ENCODE results near the gene WIPF3.

The WIPF3 gene

DNA sequence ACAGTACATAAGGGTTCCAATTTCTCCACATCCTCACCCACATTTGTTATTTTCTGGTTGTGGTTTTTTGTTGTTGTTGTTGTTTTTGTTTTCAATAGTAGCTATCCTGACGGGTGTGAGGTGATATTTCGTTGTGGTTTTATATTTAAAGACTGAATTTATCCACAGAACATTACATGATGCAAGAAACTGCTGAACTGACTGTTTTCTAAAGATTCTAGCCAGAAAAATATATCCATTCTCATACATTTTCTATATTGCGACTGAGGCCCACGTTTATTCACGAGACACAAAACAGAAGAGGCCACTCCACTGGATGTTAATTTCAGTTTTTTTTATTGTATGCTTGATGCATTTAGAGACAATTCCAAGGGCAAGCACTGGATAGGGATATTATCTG lies 113.5 kb downstream of the WIPF3 start:
- DNase-seq = no peak

DNA sequence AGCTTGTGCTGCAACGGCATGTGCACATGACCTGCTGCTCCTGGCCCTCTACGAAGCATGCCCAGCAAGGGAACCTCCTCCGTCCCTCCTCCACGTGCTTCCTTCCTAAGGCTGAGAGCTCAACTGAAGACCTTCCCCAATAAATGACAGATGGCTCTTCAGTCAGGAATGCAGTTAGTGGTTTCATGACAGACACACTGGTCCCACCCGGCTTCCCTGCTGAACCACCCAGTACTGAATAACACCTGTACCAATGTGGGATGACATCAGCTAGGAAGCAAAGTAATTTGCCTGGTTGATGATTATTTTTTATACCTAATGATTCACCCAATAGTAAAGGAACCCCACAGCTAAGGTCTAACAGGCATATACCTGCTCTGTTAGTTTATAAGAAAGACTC lies 114.2 kb downstream of the WIPF3 start:
- DNase-seq = no peak

DNA sequence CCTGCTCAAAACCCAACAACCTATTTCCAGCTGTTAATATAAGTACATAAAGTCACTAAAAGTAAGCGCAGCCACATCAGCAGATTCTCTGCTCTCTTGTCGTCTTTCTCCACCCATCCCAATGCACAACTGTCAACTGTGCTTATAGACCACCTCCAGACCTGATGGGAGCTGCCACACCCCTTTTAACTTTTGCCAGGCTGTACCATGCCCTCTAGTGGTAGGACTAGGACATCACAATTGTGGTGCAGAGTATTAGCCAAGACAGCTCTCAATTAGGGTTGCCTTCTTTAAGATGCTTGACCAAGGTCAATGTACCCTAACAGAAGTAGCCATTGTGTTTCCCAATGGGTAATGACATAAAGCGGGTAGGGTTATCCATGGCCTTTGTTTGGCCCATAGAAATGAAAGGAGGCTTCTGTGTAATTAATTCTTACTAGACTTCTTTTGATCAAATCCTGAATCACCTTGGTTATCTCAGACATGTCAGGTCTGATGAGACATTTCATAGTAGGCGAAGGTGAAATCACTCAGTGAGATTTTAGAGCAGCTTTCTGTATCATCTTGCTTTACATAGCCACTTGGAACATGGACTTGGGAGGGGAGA lies 115.2 kb downstream of the WIPF3 start:
- DNase-seq = peak; percentile 43 to 50

DNA sequence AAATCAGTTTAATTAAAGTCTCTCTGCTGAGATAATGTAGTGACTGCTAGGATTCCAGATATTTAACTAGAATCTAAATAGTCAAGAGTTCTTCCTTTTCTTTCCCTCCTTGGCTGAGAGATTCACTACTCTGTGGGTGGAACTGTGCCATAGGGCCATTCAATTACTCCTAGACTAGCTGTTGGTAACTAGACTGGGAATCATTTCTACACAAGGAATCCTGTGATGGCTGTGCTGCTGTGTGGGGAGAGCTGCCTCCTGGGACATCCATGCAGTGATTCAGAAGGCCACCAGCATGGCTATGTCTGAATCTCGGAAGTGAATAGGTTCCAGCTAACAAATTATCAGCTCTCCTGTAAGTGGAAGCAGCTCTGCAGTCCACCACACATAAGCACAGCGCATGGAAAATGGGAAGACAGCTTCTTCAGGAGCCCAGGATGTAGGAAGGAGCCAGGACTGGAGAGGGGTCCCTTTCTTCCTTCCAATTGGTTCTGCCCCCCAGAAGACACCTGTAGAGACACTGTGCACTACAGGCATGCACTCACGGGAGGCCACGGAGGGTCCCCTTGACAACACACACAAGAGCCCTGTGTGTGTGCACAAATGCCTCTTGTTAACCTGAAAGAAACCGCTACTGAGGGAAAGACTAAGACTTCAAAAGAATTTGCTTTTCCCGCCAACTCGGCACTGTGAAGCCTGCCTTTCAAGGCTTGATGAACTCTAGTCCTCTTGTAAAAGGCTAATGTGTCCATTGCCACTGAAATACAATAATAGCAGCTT lies 116.8 kb downstream of the WIPF3 start:
- no peak for DNase-seq

DNA sequence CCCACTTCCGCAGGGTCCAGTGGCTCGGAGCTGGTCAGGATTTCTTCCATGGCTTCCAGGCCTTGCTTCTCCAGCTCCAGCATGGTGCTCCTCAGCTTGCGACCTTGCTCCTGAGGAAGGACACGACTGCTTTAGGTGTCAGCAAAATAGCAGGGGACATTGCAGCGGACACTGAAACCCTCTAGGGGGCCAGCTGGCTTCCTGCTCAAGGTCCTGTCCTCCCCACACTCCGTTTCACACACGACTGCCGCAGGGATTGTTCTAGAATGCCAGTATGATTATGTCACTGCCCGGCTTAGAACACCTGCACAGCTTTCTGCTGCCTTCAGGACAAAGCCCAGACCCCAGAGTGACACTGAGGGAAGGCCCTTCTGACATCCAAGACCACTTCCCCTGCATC lies 117.7 kb downstream of the WIPF3 start:
- DNase-seq = no peak

DNA sequence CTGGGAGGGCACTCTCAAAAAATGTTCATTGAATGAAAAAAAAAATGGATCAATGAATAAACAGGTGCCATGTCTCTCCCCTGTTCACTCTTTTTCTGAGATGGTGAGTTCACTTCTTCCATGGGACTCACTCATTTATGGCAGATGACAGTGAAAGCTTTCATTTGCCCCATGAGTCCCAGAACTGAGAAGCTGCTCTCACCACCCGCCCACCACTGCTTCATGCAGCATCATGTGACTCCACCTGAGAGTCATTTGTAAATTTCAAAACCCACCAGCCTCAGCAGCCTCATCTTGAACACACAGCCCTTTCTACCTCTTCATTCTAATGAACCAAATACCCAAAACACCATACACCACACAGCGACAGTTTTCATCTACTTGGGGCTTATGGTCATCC lies 118.4 kb downstream of the WIPF3 start:
- DNase-seq = no peak

DNA sequence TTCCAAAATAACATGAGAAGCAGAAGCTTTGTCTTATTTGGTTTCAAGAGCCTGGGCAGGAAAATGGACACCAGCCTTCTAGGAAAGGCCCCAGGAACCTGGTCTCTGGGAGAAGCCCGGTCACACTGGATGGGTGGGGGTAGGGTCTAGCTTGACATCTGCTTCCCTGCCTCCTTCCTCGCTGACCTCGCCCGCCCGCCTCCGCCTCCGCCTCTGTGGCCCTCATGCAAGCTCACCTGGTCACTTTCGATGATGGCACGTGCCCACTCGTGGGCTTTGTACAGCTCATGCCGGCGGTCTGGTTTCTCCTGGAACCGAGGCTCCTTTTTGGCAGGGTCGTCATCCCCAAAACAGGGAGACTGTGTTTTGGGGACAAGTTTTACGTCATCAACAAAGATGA lies 119.9 kb downstream of the WIPF3 start:
- DNase-seq = no peak

DNA sequence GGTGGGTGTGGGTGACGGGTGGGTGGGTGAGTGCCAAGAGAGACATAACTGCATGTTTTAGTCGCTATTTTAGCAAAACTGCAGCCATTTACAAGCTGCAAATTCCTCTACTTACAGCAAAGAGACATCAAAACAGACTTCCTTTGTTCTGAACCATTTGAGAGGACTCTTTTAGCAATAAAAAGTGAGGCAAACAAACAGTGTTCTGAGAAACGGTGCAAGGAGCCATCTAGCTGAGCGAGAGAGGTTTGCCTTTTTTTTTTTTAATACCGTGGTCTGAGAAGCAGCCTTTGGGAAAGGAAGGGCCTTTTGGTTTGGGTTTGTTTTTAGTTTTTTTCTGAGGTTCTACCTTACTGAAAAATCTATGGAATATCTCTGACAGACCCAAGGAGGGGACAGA lies 120.4 kb downstream of the WIPF3 start:
- no peak for DNase-seq

DNA sequence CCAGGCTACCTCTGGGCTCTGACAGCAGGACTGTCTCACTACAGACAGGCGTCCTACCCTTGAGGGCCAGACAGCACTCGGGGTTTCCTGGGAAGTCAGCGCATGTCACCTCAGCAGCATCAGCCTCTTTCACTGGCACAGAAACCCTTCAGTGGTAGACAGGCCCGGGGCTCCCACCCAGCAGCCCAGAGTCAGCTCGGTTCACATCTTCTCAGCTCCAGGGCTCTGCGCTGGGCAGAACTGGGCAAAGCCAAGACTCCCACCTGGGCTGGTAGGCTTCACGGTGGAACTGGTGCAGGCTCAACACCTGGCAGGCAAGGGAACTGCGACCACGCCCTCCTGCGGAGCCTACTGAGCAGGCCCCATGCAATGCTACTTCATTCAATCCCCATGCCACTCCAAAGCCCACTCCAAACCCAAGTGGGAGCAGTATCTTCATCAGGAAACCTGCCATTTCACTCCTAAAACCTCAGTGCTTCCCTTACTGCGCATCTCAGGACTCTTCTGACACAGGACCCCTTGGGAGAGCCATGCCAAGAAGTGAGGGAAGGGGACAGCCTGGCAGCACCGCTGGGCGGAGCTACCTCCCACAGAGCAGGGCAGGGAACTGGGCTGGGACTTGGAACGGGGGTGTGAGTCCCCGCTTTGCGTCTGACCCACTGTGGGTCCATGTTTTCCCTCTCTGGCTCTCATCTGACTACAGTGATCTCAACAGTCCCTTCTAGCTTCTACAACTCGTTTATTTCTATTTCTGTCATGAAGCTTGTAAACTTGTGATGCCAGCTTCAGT lies 122.9 kb downstream of the WIPF3 start:
- DNase-seq = no peak

DNA sequence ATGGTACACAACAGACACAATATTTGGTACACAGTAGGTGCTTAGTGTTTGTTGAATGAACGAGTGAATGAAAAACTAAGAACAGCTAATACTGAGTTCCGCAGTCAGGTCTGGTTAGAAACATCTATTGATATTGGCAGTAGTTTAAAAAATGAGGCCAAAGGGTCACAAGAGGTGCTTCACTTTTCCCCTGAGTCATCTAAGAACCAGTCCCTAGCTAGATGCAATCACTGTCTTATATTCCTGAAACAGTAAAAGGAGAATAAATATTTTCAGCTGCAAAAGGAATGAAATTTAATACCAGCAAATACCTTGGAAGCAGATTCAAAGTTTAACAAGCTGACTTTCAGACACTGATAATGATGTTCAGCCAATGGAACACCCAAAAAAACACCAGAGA lies 128.8 kb downstream of the WIPF3 start:
- no peak for DNase-seq

DNA sequence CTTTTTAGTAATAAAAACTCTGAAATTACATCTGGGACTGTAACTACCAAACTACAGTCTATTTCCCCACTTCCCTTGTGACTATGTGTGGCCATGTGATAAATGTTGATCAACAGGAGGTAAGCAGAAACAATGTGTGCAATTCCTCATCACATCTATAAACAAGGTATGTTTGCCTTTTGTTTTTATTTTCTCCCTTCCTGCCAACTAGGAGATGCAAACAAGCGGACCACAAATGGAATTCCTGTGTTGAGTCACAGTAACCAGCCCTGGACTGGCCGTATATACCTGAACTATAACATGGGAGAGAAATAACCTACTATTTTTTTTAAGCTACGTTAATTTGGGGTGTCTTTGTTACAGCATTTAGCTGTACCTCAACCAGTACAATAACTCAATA lies 130.8 kb downstream of the WIPF3 start:
- no peak for DNase-seq

DNA sequence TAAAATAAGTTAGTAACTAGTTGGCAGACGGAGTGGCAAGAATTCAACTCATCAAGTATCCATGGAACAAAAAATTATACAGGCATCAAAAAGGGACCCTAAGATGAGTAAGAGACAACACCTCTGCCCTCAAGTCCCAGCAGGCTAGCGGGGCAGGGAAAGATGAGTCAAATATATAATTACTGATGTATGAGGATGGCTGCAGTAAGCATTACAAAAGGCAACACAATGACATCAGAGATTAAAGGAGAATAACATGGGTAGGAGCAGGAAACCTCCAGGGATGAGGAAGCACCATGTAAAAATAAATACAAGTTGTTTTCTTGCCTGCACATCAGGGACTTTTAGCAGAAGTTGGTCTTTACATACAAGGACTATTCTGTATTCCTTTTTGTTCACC lies 133.9 kb downstream of the WIPF3 start:
- no peak for DNase-seq

DNA sequence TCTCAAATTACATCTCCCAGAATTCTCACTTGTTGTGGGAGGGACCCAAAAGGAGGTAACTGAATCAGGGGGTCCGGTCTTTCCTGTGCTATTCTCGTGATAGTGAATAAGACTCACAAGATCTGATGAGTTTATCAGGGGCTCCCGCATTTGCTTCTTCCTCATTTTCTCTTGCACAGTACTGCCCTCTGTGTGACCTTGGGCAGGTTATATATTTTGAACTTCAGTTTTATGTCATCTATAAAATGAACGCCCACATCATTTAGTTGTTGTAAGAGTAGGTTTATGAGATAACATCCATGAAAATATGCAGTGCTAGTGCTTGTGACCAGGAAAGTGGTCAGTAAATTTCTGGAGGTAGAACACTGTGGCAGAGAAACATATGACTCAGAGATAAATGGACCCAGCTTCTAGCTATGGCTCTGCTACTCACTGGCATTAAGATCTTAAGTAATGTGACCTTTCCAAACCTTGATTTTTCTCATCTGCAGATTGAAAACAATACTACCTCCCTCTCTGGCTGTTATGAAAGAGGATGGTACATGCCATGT lies 139.0 kb downstream of the WIPF3 start:
- no peak for DNase-seq

DNA sequence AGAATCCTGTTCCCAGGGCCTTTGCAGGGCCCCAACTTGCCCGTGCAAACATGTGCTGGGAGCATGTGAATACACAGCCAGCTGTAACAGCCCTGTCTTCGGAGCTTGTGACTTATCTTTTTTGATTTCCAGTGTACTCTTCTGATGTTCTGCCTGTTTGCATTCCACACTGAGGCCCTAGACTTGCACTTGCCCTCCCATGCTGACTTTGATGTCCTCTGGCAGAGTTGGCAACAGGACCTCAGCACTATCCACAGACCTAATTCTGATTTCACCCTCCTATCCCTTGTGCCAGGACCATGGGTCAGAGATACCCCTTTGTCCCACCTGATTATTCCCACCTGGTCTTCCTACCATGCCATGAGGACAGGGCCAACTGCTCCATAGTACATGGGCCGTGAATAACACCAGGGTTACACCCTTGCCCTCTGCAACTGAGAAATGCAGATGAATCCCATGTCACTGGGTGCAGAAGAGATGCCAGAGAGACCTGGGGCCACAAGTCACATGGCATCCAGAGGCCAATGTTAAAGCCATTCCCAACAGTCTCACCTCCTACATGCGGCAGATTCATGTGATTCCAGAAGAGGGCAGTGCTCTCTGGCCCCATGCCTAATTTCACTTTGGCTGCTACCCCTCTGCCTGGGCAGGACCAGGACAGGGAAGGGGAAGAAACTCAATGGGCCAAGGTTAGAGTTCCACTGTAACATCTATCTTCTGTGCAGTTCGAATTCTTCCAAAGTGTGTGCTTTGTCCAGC lies 140.3 kb downstream of the WIPF3 start:
- DNase-seq = no peak

DNA sequence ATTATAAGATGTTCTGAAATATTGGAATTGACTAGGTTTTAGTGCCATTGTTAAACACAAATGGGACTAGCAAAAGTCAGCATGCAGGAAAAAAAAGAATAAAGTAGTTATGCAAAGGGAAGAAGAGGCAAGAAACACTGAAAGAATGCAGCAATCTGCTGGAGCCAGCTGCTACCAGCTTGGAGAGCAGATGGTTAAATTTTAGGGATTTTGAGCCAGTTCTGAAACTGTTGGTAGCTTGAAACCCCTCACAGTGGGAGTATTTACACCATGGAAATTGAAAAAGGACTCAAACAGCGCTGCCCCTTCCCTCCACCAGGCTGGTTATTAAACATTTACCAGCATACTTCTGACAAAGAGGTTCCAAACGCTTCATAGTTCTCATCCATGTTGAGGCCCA lies 142.3 kb downstream of the WIPF3 start:
- DNase-seq = no peak

DNA sequence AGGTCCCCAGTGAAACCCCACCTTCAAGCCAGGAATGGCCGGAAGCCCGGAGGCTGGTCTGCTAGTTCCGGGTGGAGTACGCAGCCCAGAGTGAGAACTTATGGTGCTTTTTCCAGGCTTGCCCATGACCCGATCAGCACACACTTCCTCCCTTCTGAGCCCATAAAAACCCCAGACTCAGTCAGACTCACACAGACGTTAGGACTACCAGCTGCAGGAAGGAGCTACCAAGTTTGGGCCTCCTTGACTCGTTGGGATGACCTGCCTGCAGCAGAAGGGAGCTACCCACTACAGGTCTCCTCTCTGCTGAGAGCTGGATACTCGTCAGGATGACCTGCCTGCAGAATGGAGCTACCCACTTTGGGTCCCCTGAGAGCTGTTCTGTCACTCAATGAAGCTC lies 144.2 kb downstream of the WIPF3 start:
- no peak for DNase-seq

DNA sequence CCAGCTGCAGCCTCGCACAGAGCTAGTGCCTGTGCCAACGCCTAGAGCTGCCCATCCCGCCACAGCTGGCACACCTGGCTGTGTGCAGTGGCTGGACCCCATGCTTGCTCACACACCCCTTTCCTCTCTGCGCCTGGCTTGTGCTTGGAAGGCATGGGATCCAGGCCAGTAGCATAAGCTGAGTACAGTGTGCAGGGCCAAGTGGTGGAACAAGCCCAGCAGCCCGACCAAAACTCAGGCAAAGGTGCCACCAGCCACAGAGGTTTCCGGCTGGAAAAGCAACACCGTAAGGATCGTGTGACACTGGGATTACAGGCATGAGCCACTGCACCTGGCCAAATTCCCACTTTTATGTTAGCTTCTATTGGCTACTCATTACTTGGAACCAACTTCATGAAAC lies 144.9 kb downstream of the WIPF3 start:
- no peak for DNase-seq

DNA sequence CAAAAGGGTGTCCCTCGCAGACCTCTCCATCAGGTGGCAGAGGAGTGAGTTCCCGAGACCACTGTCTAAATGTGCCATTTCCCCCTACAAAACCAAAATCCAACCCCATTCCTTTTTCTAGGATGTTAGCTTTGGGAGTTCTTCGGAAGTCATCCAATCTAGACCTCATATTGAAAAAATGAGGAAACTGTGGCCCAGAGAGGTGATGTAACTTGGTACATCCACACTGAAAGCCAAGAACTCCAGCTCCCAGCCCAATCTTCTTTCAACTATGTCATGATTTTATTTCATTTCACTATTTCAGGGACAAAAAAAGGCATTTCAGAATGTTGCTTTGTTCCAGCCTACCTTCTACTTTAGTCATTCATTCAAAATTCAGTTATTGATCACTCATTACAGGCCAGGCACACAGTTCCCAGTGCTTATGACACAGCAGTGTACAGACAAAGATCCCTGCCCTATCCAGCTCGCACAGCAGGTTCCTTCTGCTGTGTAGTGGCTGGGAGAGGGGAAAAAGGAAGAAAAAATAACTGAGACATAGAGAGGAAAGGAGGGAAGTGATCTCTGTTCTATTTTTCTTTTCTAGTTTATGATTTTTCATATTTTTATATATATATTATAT lies 147.5 kb downstream of the WIPF3 start:
- no peak for DNase-seq

DNA sequence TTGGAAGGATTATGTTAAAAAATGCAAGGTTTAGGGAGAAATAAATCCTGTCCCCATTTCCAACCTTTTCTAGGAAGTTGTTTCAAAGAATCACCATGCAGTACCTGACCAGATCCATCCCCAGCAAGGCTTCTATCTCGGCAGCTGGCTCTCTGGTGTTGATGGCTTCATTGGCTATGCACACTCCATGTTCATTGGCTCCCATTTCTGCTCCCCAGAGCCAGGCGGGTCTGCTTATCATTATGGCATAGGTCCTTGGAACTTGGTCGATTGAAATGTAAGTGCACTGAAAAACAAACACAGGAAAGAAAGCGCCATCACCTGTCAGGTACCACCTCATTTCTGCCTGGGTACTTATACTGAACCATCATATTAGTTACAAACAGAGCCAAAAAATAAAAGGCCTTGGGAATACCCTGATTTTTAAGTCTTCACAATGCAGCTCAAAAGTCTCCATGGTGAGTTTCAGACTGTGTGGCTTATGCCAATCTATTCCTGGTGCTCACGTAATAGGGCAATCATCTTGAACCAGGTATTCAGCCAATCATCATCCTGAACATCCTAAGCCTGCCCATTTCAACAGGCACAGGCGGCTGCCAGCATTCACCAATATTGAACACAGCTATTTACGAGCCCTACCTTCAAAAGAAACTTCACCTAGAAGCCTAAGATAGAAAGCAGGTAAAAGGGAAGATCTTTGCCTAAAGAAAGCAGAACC lies 148.9 kb downstream of the WIPF3 start:
- no peak for DNase-seq

DNA sequence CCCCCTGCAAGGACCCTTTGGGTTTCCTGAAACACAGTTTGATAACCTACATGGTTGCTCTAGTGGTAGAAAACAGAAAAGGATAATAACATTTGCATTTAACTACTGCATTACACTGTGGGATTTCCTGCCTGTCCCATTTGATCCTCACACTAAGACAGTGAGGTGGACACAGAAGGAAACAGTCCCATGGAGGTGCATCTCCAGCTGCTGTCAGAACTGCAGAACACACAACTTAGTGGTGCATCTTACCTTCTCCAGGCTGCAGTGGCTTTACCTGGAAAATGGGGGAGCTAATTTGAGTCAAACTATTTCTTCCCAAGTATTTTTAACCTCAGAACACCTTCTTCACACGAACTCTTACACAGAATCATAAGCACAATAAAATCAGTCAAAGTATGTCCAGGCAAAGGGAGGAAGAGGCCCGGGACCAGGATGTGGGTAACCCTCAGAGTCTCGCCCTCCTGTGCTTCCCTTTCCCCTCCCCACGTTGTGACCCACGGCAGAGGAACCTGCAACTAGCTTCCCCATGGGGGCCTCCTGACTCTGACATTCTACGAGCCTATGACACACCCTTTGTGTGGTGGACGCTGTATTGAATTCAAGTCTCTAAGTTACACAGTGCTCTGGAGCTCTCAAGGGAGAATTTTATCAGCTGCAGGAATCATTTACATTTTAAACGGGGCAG lies 149.6 kb downstream of the WIPF3 start:
- DNase-seq = no peak

DNA sequence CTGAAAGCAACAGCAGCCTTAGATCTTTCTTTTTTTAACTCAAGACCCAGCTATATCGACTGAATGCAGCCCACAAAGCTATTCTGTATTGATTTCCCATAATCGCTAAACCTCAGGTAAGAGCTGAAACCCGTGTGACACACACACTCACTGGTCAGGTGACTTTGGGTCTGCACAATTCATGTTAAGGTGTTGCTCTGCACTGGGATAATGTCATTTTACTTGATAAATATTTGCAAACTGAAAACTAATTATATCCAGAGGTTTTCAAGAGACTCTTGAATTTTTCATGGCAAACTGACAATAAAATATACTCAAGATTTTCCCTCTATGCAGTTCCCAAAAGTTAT lies 150.2 kb downstream of the WIPF3 start:
- DNase-seq = no peak
